Left lung (tissue), 10 donors: ENCODE measurements around the gene DSCAML1. TPM values are rescaled to one million over a fixed set of nuclear protein-coding genes. Genes with fewer than 3 reads are reported as not detected.
A peak's percentile ranks its signal among the peaks of the same experiment; 100 is the strongest.

Source experiments
- ATAC-seq: fragments of 200-7000 bp; cut with Tn5 transposase; one replicate; pipeline ENCODE4 v1.9.1; 2020; ENCODE audit warnings: moderate library complexity
- DNase-seq, 4 donors: peaks; one replicate each; pipeline ENCODE4 v3.0.0-alpha.2; 2013 to 2020
- H3K27ac ChIP-seq, 2 donors: fragments of 200-600 bp; sonication (generic) in 1 of 2; one replicate each; pipeline versions ENCODE4 v1.5.0 to v1.8.0; 2020 to 2021
- H3K27me3 ChIP-seq, 2 donors: fragments of 200-600 bp; sonication (generic) in 1 of 2; one replicate each; pipeline versions ENCODE4 v1.5.0 to v1.8.0; 2020 to 2021
- H3K36me3 ChIP-seq, 2 donors: fragments of 200-600 bp; sonication (generic) in 1 of 2; one replicate each; pipeline versions ENCODE4 v1.5.0 to v1.8.0; 2020 to 2021
- H3K4me1 ChIP-seq, 2 donors: fragments of 200-600 bp; one replicate each; pipeline ENCODE4 v1.8.0; 2021
- H3K4me3 ChIP-seq, 2 donors: fragments of 200-600 bp; sonication (generic) in 1 of 2; one replicate each; pipeline versions ENCODE4 v1.5.0 to v1.8.0; 2020 to 2021; ENCODE audit warnings: mild to moderate bottlenecking in 1 of 2
- H3K9me3 ChIP-seq, 2 donors: fragments of 200-600 bp; sonication (generic) in 1 of 2; one replicate each; pipeline versions ENCODE4 v1.5.0 to v1.8.0; 2020 to 2021
- CTCF ChIP-seq, 2 donors: fragments of 200-600 bp; sonication (generic) in 1 of 2; IDR thresholded peaks; one replicate each; pipeline versions ENCODE4 v1.5.0 to v1.8.0; 2021; ENCODE audit warnings: antibody characterized with exemption in 2 of 2
- intact Hi-C, 2 donors: fragments of 100-400 bp; cut with DNase I; formaldehyde crosslinking; loops; one replicate each; pipeline versions ENCODE4 v1.11.2 to v1.14.2; 2022
- polyA plus RNA-seq, 6 donors: library from polyadenylated mRNA; unstranded; fragments of 120-200 nt; gene quantifications; one replicate each; pipeline ENCODE4 v1.2.1, GENCODE V29; 2013; ENCODE audit not compliant: insufficient read length in 6 of 6
- total RNA-seq, 2 donors: library from RNA; stranded (reverse); fragmentation: NEBNext Ultra II Directional; extraction: Animal tissue kit (Norgen Biotek cat#: 25700); gene quantifications; one replicate each; pipeline ENCODE4 v1.2.1, GENCODE V29; 2021
- donor health status: DM: no; HTN: yes; CAD: no.
- donor health status: DM: no; HTN: no; CAD: no.

DSCAML1 gene
- total and polyA plus RNA-seq, 8 donors, result 0.35 to 1.8 (median 1.2) TPM

GRCh38 chr11:117481885-117482284 lies 315.1 kb downstream of the DSCAML1 start:
- intact Hi-C loops, result no loop called here
- DNase-seq (peak in 1 of 4 donors; percentile 74), ATAC-seq (no peak)
- Histone ChIP-seq H3K4me1 (no peaks in the 10 kb centered on the region), H3K27ac (no peak overlapping the region), H3K36me3 (no peaks in the 10 kb centered on the region), H3K27me3 (no peaks in the 10 kb centered on the region), H3K4me3 (no peak overlapping the region), H3K9me3 (no peaks in the 10 kb centered on the region)
- TF ChIP-seq CTCF (IDR thresholded peaks at IDR 0.05), result no peak

- Histone ChIP-seq H3K36me3 (no peaks in the 10 kb centered on the region), H3K9me3 (no peaks in the 10 kb centered on the region), H3K4me3 (no peak overlapping the region), H3K27ac (no peak overlapping the region), H3K27me3 (no peaks in the 10 kb centered on the region), H3K4me1 (no peaks in the 10 kb centered on the region)
- peak in 1 of 4 donors; percentile 31 for DNase-seq
- TF ChIP-seq CTCF (IDR thresholded peaks at IDR 0.05), result no peak
- intact Hi-C loops, result no loop called here
- ATAC-seq, result no peak
Measured at GRCh38 chr11:117481036-117481435, 316.0 kb downstream of the DSCAML1 start.

GRCh38 chr11:117480221-117480620 lies 316.8 kb downstream of the DSCAML1 start:
- Histone ChIP-seq H3K27ac (no peak overlapping the region), H3K4me1 (no peaks in the 10 kb centered on the region), H3K36me3 (no peaks in the 10 kb centered on the region), H3K27me3 (no peaks in the 10 kb centered on the region), H3K9me3 (no peaks in the 10 kb centered on the region), H3K4me3 (no peak overlapping the region)
- ATAC-seq (no peak), DNase-seq (peak in 1 of 4 donors; percentile 68)
- intact Hi-C loops, result no loop called here
- TF ChIP-seq CTCF (IDR thresholded peaks at IDR 0.05), result no peak

DNA sequence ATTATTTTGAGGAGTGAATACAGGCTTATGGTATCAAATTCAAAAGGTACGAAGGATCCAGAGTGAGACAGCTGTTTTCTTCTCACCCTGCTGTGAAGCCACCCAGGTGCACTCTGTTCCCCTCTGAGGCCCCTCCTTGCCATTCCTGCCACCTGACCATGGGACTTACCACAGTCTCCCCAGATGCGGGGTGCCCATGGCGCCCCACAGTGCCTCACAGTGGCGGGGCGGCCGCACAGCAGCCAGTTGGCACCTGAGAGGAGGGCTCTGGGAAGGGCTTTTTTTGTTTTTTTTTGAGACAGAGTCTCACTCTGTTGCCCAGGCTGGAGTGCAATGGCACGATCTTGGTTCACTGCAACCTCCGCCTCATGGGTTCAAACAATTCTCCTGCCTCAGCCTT lies 317.6 kb downstream of the DSCAML1 start:
- no peak for ATAC-seq
- H3K9me3 ChIP-seq, result no peaks in the 10 kb centered on the region
- intact Hi-C loops, result no loop called here
- TF ChIP-seq CTCF (IDR thresholded peaks at IDR 0.05), result no peak
- no peak overlapping the region for H3K4me3 ChIP-seq
- H3K27ac ChIP-seq, result no peak overlapping the region
- H3K36me3 ChIP-seq, result no peaks in the 10 kb centered on the region
- peak in 1 of 4 donors; percentile 22 for DNase-seq
- no peaks in the 10 kb centered on the region for H3K27me3 ChIP-seq
- no peaks in the 10 kb centered on the region for H3K4me1 ChIP-seq

DNA sequence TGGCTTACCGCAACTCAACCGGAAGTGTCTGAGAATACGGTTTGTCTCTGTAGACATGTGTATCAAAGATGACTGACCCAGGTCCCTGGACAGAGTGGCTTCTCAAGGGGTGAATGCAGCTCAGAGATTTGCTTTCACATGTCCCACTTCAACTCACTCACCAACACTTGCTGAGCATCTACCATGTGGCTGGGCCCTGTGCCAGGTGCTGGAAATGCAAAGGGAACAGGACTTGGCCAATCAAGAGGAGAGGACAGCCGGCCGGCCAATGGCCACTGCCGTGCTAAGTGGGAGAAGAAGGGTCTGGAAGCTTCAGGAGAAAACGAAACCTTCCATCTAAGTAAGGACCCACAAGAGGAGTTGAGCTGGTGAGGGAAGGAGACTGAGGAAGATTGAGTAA lies 318.1 kb downstream of the DSCAML1 start:
- no peaks in the 10 kb centered on the region for H3K27me3 ChIP-seq
- H3K4me3 ChIP-seq, result no peak overlapping the region
- no peak overlapping the region for H3K27ac ChIP-seq
- intact Hi-C loops, result no loop called here
- DNase-seq (no peak), ATAC-seq (no peak)
- no peak for TF ChIP-seq CTCF (IDR thresholded peaks at IDR 0.05)
- no peaks in the 10 kb centered on the region for H3K9me3 ChIP-seq
- H3K4me1 ChIP-seq, result no peaks in the 10 kb centered on the region
- H3K36me3 ChIP-seq, result no peaks in the 10 kb centered on the region
